ENCODE data around the gene USP34. TPM values are rescaled to one million over a fixed set of nuclear protein-coding genes. Genes with fewer than 3 reads are reported as not detected.

USP34 gene
- total and polyA plus RNA-seq, 2 experiments from 2014 or later: 36.8 to 125 TPM

- Histone ChIP-seq H3K9me3 (ENCODE audit: low read depth) (peaks cover 4% of the 10 kb centered on the region), H3K9me2 (replicated peaks; ENCODE audit: insufficient read depth) (no peaks in the 10 kb centered on the region), H3K27ac (no peak overlapping the region), H4K20me1 (ENCODE audit: insufficient read depth, poor library complexity, severe bottlenecking) (peaks cover 88% of the 10 kb centered on the region), H3K4me1 (ENCODE audit: insufficient read depth) (peaks cover 15% of the 10 kb centered on the region), H3K36me3 (replicated peaks; ENCODE audit: insufficient read depth, low read depth) (no peaks in the 10 kb centered on the region), H3K4me2 (no peak overlapping the region), H3K4me3 (no peak overlapping the region), H2AFZ (no peak overlapping the region), H3K79me2 (peaks cover 100% of the 10 kb centered on the region), H3K27me3 (no peaks in the 10 kb centered on the region)
- no peak for DNase-seq (ENCODE audit: low spot score)
- over 99% methylated on average over 4 of the region's 4 CpGs for WGBS (ENCODE audit: low lambda C conversion rate, missing lambda C conversion rate)
- TF ChIP-seq CTCF (IDR thresholded peaks at IDR 0.05; ENCODE audit: poor library complexity) (no peak), EZH2 (IDR thresholded peaks at IDR 0.05; ENCODE audit: borderline replicate concordance) (no peak), EZH2phosphoT487 (IDR thresholded peaks at IDR 0.05; ENCODE audit: low read depth, severe bottlenecking, unreplicated experiment) (no peak)
Observed at GRCh38 chr2:61437170-61437569, 33.7 kb downstream of the USP34 start.

- TF ChIP-seq EZH2 (IDR thresholded peaks at IDR 0.05; ENCODE audit: borderline replicate concordance): no peak
- TF ChIP-seq CTCF (IDR thresholded peaks at IDR 0.05; ENCODE audit: poor library complexity): no peak
- H3K4me1 ChIP-seq (ENCODE audit: insufficient read depth): peaks cover 15% of the 10 kb centered on the region
- DNase-seq (ENCODE audit: low spot score): no peak
- no peak overlapping the region for H3K27ac ChIP-seq
- peaks cover 100% of the 10 kb centered on the region for H3K79me2 ChIP-seq
- H4K20me1 ChIP-seq (ENCODE audit: insufficient read depth, poor library complexity, severe bottlenecking): peaks cover 88% of the 10 kb centered on the region
- no peak overlapping the region for H3K4me3 ChIP-seq
- H2AFZ ChIP-seq: no peak overlapping the region
- no peaks in the 10 kb centered on the region for H3K9me2 ChIP-seq (replicated peaks; ENCODE audit: insufficient read depth)
- H3K27me3 ChIP-seq: no peaks in the 10 kb centered on the region
- peaks cover 4% of the 10 kb centered on the region for H3K9me3 ChIP-seq (ENCODE audit: low read depth)
- H3K4me2 ChIP-seq: no peak overlapping the region
- 93% methylated on average over 2 of the region's 2 CpGs for WGBS (ENCODE audit: low lambda C conversion rate, missing lambda C conversion rate)
- no peaks in the 10 kb centered on the region for H3K36me3 ChIP-seq (replicated peaks; ENCODE audit: insufficient read depth, low read depth)
Observed at GRCh38 chr2:61436092-61436491, 34.8 kb downstream of the USP34 start.

- Histone ChIP-seq H2AFZ (no peak overlapping the region), H3K4me2 (no peak overlapping the region), H3K4me1 (ENCODE audit: insufficient read depth) (peaks cover 15% of the 10 kb centered on the region), H3K79me2 (peaks cover 100% of the 10 kb centered on the region), H3K27me3 (no peaks in the 10 kb centered on the region), H3K36me3 (replicated peaks; ENCODE audit: insufficient read depth, low read depth) (no peaks in the 10 kb centered on the region), H4K20me1 (ENCODE audit: insufficient read depth, poor library complexity, severe bottlenecking) (peaks cover 88% of the 10 kb centered on the region), H3K4me3 (no peak overlapping the region), H3K9me3 (ENCODE audit: low read depth) (peaks cover 4% of the 10 kb centered on the region), H3K9me2 (replicated peaks; ENCODE audit: insufficient read depth) (no peaks in the 10 kb centered on the region), H3K27ac (no peak overlapping the region)
- 91% methylated on average over 1 of the region's 1 CpG for WGBS (ENCODE audit: low lambda C conversion rate, missing lambda C conversion rate)
- no peak for DNase-seq (ENCODE audit: low spot score)
- TF ChIP-seq EZH2 (IDR thresholded peaks at IDR 0.05; ENCODE audit: borderline replicate concordance): no peak
- TF ChIP-seq EZH2phosphoT487 (IDR thresholded peaks at IDR 0.05; ENCODE audit: low read depth, severe bottlenecking, unreplicated experiment): no peak
- no peak for TF ChIP-seq CTCF (IDR thresholded peaks at IDR 0.05; ENCODE audit: poor library complexity)
Observed at GRCh38 chr2:61435291-61435690, 35.6 kb downstream of the USP34 start.

GRCh38 chr2:61434314-61434713 lies 36.6 kb downstream of the USP34 start:
- DNase-seq (ENCODE audit: low spot score): no peak
- Histone ChIP-seq H3K9me2 (replicated peaks; ENCODE audit: insufficient read depth) (no peaks in the 10 kb centered on the region), H3K4me2 (no peak overlapping the region), H3K36me3 (replicated peaks; ENCODE audit: insufficient read depth, low read depth) (no peaks in the 10 kb centered on the region), H3K4me1 (ENCODE audit: insufficient read depth) (peaks cover 15% of the 10 kb centered on the region), H3K79me2 (peaks cover 100% of the 10 kb centered on the region), H3K27ac (no peak overlapping the region), H3K27me3 (no peaks in the 10 kb centered on the region), H4K20me1 (ENCODE audit: insufficient read depth, poor library complexity, severe bottlenecking) (peaks cover 90% of the 10 kb centered on the region), H2AFZ (no peak overlapping the region), H3K4me3 (no peak overlapping the region), H3K9me3 (ENCODE audit: low read depth) (peaks cover 4% of the 10 kb centered on the region)
- TF ChIP-seq CTCF (IDR thresholded peaks at IDR 0.05; ENCODE audit: poor library complexity): no peak
- no peak for TF ChIP-seq EZH2 (IDR thresholded peaks at IDR 0.05; ENCODE audit: borderline replicate concordance)
- TF ChIP-seq EZH2phosphoT487 (IDR thresholded peaks at IDR 0.05; ENCODE audit: low read depth, severe bottlenecking, unreplicated experiment): no peak

All from hepatocyte (in vitro differentiated cells).